K562 (cell line): ENCODE results near the gene C1QA. TPM values are rescaled to one million over a fixed set of nuclear protein-coding genes. Genes with fewer than 3 reads are reported as not detected.

ENCODE experiments used
- ATAC-seq: fragments of 200-7000 bp; cut with Tn5 transposase; 3 replicates; pipeline ENCODE4 v1.9.1; 2020; ENCODE audit warnings: moderate library complexity
- BruUV-seq: library from RNA; stranded (reverse); fragments of 400-500 nt; replicated peaks from 2 replicates; lab custom pipeline; 2021; lab: Mats Ljungman, UMichigan
- CTCF ChIA-PET: fragments of 300-600 bp; formaldehyde crosslinking; extraction: SDS; loops from one replicate; lab custom pipeline; 2021; ENCODE audit warnings: low intra/inter-chr PET ratio; lab: Yijun Ruan, JAX
- POLR2A ChIA-PET: fragments of 300-600, 350-650 bp; sonication (Branson Sonifier 250); formaldehyde crosslinking; extraction: SDS; loops from one replicate; lab custom pipeline; 2021; ENCODE audit warnings: antibody characterized with exemption, inconsistent platforms; lab: Yijun Ruan, JAX
- DNase-seq, 4 experiments: peaks; one replicate each; pipeline versions ENCODE4 v3.0.0 to v3.0.0-alpha.2; 2011 to 2018; ENCODE audit warnings: low spot score in 3 of 4, mixed read lengths in 3 of 4; ENCODE audit errors: extremely low read depth in 1 of 4
- FAIRE-seq: peaks from 2 replicates; lab custom pipeline; 2011; peaks lifted over from hg19 to GRCh38; lab: Jason Lieb, UNC
- H2AFZ ChIP-seq: 2 replicates; pipeline ENCODE4 v1.6.0; 2011; ENCODE audit warnings: low read depth, low read length, control low read depth, inconsistent platforms
- H3K27ac ChIP-seq: fragments of 200-600 bp; 3 replicates; pipeline ENCODE4 v1.8.0; 2011; ENCODE audit warnings: low read depth, mild to moderate bottlenecking, control low read depth, inconsistent platforms, low read length, moderate library complexity, mixed read lengths; ENCODE audit errors: extremely low read depth
- H3K27me3 ChIP-seq, 2 experiments: fragments of 300-600 bp in 1 of 2; 2 replicates in 1 of 2; 3 replicates in 1 of 2; pipeline versions ENCODE4 v1.6.0 to v1.8.0; 2011; ENCODE audit warnings: inconsistent platforms in 2 of 2, low read length in 2 of 2, mild to moderate bottlenecking in 1 of 2, mixed read lengths in 1 of 2, moderate library complexity in 1 of 2; ENCODE audit not compliant: control insufficient read depth in 2 of 2, insufficient read depth in 2 of 2
- H3K36me3 ChIP-seq: fragments of 300-600 bp; 3 replicates; pipeline ENCODE4 v1.8.0; 2011; ENCODE audit warnings: mild to moderate bottlenecking, low read length, inconsistent platforms; ENCODE audit not compliant: control insufficient read depth, insufficient read depth
- H3K4me1 ChIP-seq, 2 experiments: fragments of 200-600 bp in 1 of 2; replicated peaks in 1 of 2; 2 replicates in 1 of 2; 3 replicates in 1 of 2; pipeline versions ENCODE4 v1.5.1 to v1.8.0; 2011; ENCODE audit warnings: inconsistent platforms in 2 of 2, low read length in 2 of 2, mild to moderate bottlenecking in 1 of 2, mixed read lengths in 1 of 2, moderate library complexity in 1 of 2; ENCODE audit not compliant: control insufficient read depth in 2 of 2, insufficient read depth in 2 of 2
- H3K4me2 ChIP-seq: 2 replicates; pipeline ENCODE4 v1.6.1; 2011; ENCODE audit warnings: low read length, control low read depth, inconsistent platforms, mixed read lengths; ENCODE audit not compliant: insufficient read depth
- H3K4me3 ChIP-seq: fragments of 200-600 bp; sonication (generic), shearing (Covaris generic); 2 replicates; pipeline ENCODE4 v1.5.1; 2016; ENCODE audit warnings: control low read depth, inconsistent platforms
- H3K79me2 ChIP-seq: fragments of 200-600 bp; 3 replicates; pipeline ENCODE4 v1.8.0; 2011; ENCODE audit warnings: low read length, inconsistent platforms; ENCODE audit not compliant: control insufficient read depth, insufficient read depth
- H3K9ac ChIP-seq, 2 experiments: 2 replicates each; pipeline versions ENCODE4 v1.6.0 to v1.6.1; 2011; ENCODE audit warnings: low read depth in 2 of 2, low read length in 2 of 2, control low read depth in 1 of 2, inconsistent platforms in 1 of 2, mild to moderate bottlenecking in 1 of 2, mixed read lengths in 1 of 2; ENCODE audit not compliant: insufficient read depth in 1 of 2
- H3K9me1 ChIP-seq: one replicate; pipeline ENCODE4 v1.6.0; 2011; ENCODE audit warnings: inconsistent platforms, mild to moderate bottlenecking, low read length, moderate library complexity; ENCODE audit not compliant: control insufficient read depth, insufficient read depth
- H3K9me3 ChIP-seq: replicated peaks from 2 replicates; pipeline ENCODE4 v1.5.1; 2011; ENCODE audit warnings: low read depth, low read length, inconsistent platforms; ENCODE audit not compliant: control insufficient read depth, insufficient read depth
- H4K20me1 ChIP-seq: replicated peaks from 2 replicates; pipeline ENCODE4 v1.6.1; 2011; ENCODE audit warnings: low read length, inconsistent platforms, mixed read lengths; ENCODE audit not compliant: control insufficient read depth, insufficient read depth
- BMI1 ChIP-seq: fragments of 150-350 bp; IDR thresholded peaks from 2 replicates; pipeline ENCODE4 v1.6.1; 2014; ENCODE audit warnings: low read length
- IRF2 ChIP-seq: sonication (generic); formaldehyde crosslinking; IDR thresholded peaks from 2 replicates; pipeline ENCODE4 v1.8.1; 2022; ENCODE audit warnings: mild to moderate bottlenecking, missing genetic modification reagents
- KDM5B ChIP-seq: fragments of 200-600 bp; sonication (generic); IDR thresholded peaks from 2 replicates; pipeline ENCODE4 v1.6.1; 2012; ENCODE audit warnings: low read depth, mild to moderate bottlenecking, moderate library complexity, low read length, control low read depth, inconsistent platforms; ENCODE audit not compliant: insufficient replicate concordance
- NR1H2 ChIP-seq: sonication (generic); formaldehyde crosslinking; IDR thresholded peaks from 2 replicates; pipeline ENCODE4 v1.4.0; 2020; ENCODE audit warnings: mild to moderate bottlenecking, missing genetic modification reagents
- NR2F6 ChIP-seq: fragments of 450-650 bp; formaldehyde crosslinking; IDR thresholded peaks from 2 replicates; pipeline ENCODE4 v1.4.0; 2020; ENCODE audit warnings: mild to moderate bottlenecking
- STAG1 ChIP-seq: sonication (generic); formaldehyde crosslinking; IDR thresholded peaks from 2 replicates; pipeline ENCODE4 v1.5.0; 2020; ENCODE audit warnings: missing genetic modification reagents, borderline replicate concordance
- ZBTB8A ChIP-seq: fragments of 450-650 bp; IDR thresholded peaks from 2 replicates; pipeline ENCODE4 v1.6.1; 2018; ENCODE audit warnings: mild to moderate bottlenecking, moderate library complexity; ENCODE audit not compliant: partially characterized antibody
- ZNF224 ChIP-seq: sonication (generic); formaldehyde crosslinking; IDR thresholded peaks from 2 replicates; pipeline ENCODE4 v1.8.0; 2022; ENCODE audit warnings: mild to moderate bottlenecking, missing genetic modification reagents
- ZNF431 ChIP-seq: sonication (generic); formaldehyde crosslinking; IDR thresholded peaks from 2 replicates; pipeline ENCODE4 v1.8.0; 2022; ENCODE audit warnings: mild to moderate bottlenecking, missing genetic modification reagents
- ZNF561 ChIP-seq: fragments of 450-650 bp; formaldehyde crosslinking; conservative IDR thresholded peaks from 2 replicates; pipeline ENCODE4 v1.4.0; 2020; ENCODE audit warnings: mild to moderate bottlenecking, moderate library complexity
- WGBS: fragments of 100-300 bp; shearing (Covaris generic); methylation state at CpG from one replicate; pipeline ENCODE4 v1.1.6; 2016; ENCODE audit warnings: low coverage, mixed read lengths; ENCODE audit not compliant: insufficient coverage; ENCODE audit errors: missing lambda C conversion rate; 5-methylcytosine and 5-hydroxymethylcytosine counted together
- in situ Hi-C: fragments of 300-500 bp; cut with MboI; formaldehyde crosslinking; loops from 4 replicates; pipeline ENCODE4 v1.15.0; 2018; ENCODE audit warnings: inconsistent platforms, mixed read lengths
- intact Hi-C: fragments of 100-400 bp; cut with micrococcal nuclease; formaldehyde crosslinking; loops from 2 replicates; pipeline ENCODE4 v1.14.2; 2022
- polyA plus RNA-seq, 8 experiments: library from polyadenylated mRNA; depleted of rRNA in 4 of 8; stranded (reverse) in 5 of 8; unstranded in 3 of 8; fragments of >200 nt; fragmentation: Nextera tagmentation in 2 of 8; fragmentation: Illumina TruSeq in 1 of 8; extraction: Ambion mirVana in 2 of 8; extraction: Trizol in 1 of 8; gene quantifications; 2 replicates each; pipeline versions ENCODE4 v1.2.1 to v1.2.3, GENCODE V29; 2011 to 2014; ENCODE audit warnings: inconsistent platforms in 1 of 8, missing spikeins in 1 of 8
- total RNA-seq, 7 experiments: library from RNA; depleted of rRNA in 6 of 7; stranded (reverse); fragments of >200 nt in 6 of 7; fragmentation: Illumina TruSeq in 2 of 7; extraction: Trizol in 2 of 7; gene quantifications; 2 replicates each; pipeline versions ENCODE4 v1.2.1 to v1.2.3, GENCODE V29; 2011 to 2021; ENCODE audit warnings: low replicate concordance in 1 of 7
- TF ChIP-seq, protein P1 (sequence below), 2 experiments: fragments of 450-650 bp; formaldehyde crosslinking in 1 of 2; IDR thresholded peaks; 2 replicates each; pipeline versions ENCODE4 v1.4.0 to v1.6.1; 2014 to 2020; ENCODE audit warnings: mild to moderate bottlenecking in 2 of 2, borderline replicate concordance in 1 of 2, low read depth in 1 of 2
- TF ChIP-seq, protein P2 (sequence below): fragments of 250-450 bp; sonication (Bioruptor Pico); IDR thresholded peaks from 2 replicates; pipeline ENCODE4 v1.4.0; 2020; ENCODE audit warnings: mild to moderate bottlenecking, moderate library complexity

Gene C1QA
- total and polyA plus RNA-seq, 9 of the 15 experiments (the other 6 are each of a cell fraction or from before 2014, with no cell fraction given) = 0.71 TPM; not detected in 8

DNA sequence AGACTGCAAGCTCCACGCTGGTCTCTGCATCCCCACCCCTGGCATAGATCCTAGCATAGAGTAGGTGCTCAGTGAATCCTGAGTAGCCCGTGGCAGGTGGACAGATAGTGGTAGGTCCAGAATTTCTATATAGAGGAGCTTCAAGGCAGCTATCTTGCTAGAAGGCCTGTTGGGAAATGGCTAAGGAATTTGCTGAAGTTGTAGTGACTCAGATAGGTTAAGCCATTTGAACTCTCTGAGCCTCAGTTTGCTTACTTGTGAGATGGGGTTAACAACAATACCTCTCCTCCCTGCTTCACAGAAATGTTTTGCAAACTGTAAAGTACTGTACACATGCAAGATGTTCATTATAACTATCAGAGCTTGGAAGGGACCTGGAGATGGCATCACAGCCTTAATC is 50.8 kb downstream of the C1QA start:
- no peak for DNase-seq
- Histone ChIP-seq H3K9me3 (no peaks in the 10 kb centered on the region), H4K20me1 (peaks cover 18% of the 10 kb centered on the region)
- TF ChIP-seq ZBTB8A (no peak), NR1H2 (CRISPR knock-in tag) (no peak), BMI1 (no peak), ZNF431 (CRISPR knock-in tag) (no peak), KDM5B (no peak), NR2F6 (CRISPR knock-in tag) (no peak), IRF2 (CRISPR knock-in tag) (no peak), ZNF224 (CRISPR knock-in tag) (no peak), STAG1 (CRISPR knock-in tag) (no peak), ZNF561 (no peak)
- TF ChIP-seq, protein P1, sequence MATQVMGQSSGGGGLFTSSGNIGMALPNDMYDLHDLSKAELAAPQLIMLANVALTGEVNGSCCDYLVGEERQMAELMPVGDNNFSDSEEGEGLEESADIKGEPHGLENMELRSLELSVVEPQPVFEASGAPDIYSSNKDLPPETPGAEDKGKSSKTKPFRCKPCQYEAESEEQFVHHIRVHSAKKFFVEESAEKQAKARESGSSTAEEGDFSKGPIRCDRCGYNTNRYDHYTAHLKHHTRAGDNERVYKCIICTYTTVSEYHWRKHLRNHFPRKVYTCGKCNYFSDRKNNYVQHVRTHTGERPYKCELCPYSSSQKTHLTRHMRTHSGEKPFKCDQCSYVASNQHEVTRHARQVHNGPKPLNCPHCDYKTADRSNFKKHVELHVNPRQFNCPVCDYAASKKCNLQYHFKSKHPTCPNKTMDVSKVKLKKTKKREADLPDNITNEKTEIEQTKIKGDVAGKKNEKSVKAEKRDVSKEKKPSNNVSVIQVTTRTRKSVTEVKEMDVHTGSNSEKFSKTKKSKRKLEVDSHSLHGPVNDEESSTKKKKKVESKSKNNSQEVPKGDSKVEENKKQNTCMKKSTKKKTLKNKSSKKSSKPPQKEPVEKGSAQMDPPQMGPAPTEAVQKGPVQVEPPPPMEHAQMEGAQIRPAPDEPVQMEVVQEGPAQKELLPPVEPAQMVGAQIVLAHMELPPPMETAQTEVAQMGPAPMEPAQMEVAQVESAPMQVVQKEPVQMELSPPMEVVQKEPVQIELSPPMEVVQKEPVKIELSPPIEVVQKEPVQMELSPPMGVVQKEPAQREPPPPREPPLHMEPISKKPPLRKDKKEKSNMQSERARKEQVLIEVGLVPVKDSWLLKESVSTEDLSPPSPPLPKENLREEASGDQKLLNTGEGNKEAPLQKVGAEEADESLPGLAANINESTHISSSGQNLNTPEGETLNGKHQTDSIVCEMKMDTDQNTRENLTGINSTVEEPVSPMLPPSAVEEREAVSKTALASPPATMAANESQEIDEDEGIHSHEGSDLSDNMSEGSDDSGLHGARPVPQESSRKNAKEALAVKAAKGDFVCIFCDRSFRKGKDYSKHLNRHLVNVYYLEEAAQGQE (IDR thresholded peaks at IDR 0.05; ENCODE audit: borderline replicate concordance) = no peak
- TF ChIP-seq, protein P1 (CRISPR knock-in tag; IDR thresholded peaks at IDR 0.05; ENCODE audit: low read depth) = no peak
- TF ChIP-seq, protein P2, sequence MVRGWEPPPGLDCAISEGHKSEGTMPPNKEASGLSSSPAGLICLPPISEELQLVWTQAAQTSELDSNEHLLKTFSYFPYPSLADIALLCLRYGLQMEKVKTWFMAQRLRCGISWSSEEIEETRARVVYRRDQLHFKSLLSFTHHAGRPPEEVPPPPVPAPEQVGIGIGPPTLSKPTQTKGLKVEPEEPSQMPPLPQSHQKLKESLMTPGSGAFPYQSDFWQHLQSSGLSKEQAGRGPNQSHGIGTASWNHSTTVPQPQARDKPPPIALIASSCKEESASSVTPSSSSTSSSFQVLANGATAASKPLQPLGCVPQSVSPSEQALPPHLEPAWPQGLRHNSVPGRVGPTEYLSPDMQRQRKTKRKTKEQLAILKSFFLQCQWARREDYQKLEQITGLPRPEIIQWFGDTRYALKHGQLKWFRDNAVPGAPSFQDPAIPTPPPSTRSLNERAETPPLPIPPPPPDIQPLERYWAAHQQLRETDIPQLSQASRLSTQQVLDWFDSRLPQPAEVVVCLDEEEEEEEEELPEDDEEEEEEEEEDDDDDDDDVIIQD (CRISPR knock-in tag) = no peak
- TF ChIP-seq, all 486 proteins: peak for 0
- ChIA-PET CTCF (no interaction called here), POLR2A (interaction anchor here (0.9 kb wide), 1 partner anchor 18 kb away, joined by 3 read pairs; no protein-coding TSS in a partner anchor)
- Histone ChIP-seq H3K4me3 (no peak overlapping the region), H3K9ac (no peak overlapping the region), H3K79me2 (no peaks in the 10 kb centered on the region), H3K36me3 (no peaks in the 10 kb centered on the region), H3K27me3 (peaks cover 32 to 49% of the 10 kb centered on the region in 2 experiments), H3K9me1 (no peaks in the 10 kb centered on the region), H3K4me2 (no peak overlapping the region), H2AFZ (no peak overlapping the region), H3K4me1 (0 out of 5 replicates have a peak, but pooled peaks cover 0 to 4% of the 10 kb centered on the region in 2 experiments), H3K27ac (no peak overlapping the region)
- no peak for ATAC-seq
- 0% methylated on average over 2 of the region's 2 CpGs for WGBS
- no peak for FAIRE-seq
- intact Hi-C loops = no loop called here
- no TSS peak for BruUV-seq
- in situ Hi-C loops = no loop called here
